Measurements from ENCODE around the gene ISOC1. TPM values are rescaled to one million over a fixed set of nuclear protein-coding genes. Genes with fewer than 3 reads are reported as not detected.

Gene ISOC1
- total RNA-seq, 1 donor from 2014 or later: 32.7 TPM

DNA sequence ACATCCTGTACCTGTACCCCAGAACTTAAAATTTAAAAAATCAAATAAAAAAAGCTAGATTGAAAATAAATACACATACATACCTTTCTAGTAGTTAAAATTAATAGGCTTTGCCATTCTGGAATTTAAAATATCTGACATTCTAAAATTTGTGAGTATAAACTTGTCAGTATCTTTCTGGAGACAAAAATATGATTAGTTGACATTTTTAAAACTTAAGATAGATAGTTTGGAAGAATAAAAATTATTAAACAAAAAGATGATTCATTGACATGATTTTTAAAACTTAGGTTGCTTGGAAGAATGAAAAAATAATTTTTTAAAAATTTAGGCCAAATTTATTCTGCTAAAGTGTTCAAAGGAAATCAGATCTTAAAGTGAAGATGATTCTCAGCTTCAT, 43.1 kb downstream of the ISOC1 start:
- Mint-ChIP-seq H3K27ac (no peak overlapping the region), H3K27me3 (ENCODE audit: low read depth) (no peaks in the 10 kb centered on the region), H3K4me3 (no peak overlapping the region), H3K36me3 (no peaks in the 10 kb centered on the region), H3K9me3 (peaks cover 13% of the 10 kb centered on the region), H3K4me1 (peaks cover 13% of the 10 kb centered on the region)
- no peak for DNase-seq (ENCODE audit: low spot score in 2 of 2, unreplicated experiment in 2 of 2)
- TF ChIP-seq, protein P1, sequence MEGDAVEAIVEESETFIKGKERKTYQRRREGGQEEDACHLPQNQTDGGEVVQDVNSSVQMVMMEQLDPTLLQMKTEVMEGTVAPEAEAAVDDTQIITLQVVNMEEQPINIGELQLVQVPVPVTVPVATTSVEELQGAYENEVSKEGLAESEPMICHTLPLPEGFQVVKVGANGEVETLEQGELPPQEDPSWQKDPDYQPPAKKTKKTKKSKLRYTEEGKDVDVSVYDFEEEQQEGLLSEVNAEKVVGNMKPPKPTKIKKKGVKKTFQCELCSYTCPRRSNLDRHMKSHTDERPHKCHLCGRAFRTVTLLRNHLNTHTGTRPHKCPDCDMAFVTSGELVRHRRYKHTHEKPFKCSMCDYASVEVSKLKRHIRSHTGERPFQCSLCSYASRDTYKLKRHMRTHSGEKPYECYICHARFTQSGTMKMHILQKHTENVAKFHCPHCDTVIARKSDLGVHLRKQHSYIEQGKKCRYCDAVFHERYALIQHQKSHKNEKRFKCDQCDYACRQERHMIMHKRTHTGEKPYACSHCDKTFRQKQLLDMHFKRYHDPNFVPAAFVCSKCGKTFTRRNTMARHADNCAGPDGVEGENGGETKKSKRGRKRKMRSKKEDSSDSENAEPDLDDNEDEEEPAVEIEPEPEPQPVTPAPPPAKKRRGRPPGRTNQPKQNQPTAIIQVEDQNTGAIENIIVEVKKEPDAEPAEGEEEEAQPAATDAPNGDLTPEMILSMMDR (IDR thresholded peaks at IDR 0.05; ENCODE audit: unreplicated experiment): no peak

DNA sequence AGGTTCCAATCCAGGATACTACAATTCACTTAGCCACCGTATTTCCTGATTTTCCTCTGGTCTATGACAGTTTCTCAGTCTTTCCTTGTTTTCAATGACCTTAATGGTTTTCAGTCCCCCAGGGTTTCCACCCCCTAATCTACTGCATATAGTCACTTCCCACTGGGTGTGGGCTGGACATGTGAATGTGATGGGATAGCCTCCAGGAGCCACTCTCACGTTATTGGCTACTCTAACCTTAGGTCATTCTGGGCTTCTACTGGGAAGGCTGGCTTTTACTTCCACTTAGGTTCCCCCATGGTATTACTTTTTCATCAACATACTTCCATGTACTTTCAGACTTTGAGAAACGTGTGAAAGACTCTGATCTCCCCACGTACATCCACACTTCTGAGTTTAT, 46.5 kb downstream of the ISOC1 start:
- Mint-ChIP-seq H3K9me3 (peaks cover 11% of the 10 kb centered on the region), H3K4me1 (peaks cover 20% of the 10 kb centered on the region), H3K27me3 (ENCODE audit: low read depth) (no peaks in the 10 kb centered on the region), H3K36me3 (no peaks in the 10 kb centered on the region), H3K4me3 (no peak overlapping the region), H3K27ac (no peak overlapping the region)
- TF ChIP-seq, protein P1 (IDR thresholded peaks at IDR 0.05; ENCODE audit: unreplicated experiment): no peak
- no peak for DNase-seq (ENCODE audit: low spot score in 2 of 2, unreplicated experiment in 2 of 2)

DNA sequence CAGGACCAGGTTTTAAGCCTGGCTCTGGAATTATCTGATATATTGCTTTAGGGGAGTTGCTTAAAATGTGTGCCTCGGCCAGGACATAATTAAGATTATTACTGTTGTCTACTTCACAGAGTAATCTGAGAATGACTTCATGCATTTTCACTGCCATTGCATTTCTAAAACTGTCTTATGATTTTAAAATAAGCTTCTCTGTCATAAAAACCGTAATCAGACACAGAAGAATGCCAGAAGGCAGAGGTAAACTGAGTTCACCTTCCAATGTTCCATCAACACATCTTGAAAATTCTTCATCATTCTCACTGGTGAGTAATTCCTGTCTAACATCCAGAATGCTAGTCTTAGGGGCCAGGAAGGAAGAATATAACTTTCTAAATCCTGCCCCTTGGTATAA, 47.1 kb downstream of the ISOC1 start:
- no peak for DNase-seq (ENCODE audit: low spot score in 2 of 2, unreplicated experiment in 2 of 2)
- Mint-ChIP-seq H3K27me3 (ENCODE audit: low read depth) (peaks cover 3% of the 10 kb centered on the region), H3K4me3 (no peak overlapping the region), H3K36me3 (no peaks in the 10 kb centered on the region), H3K27ac (no peak overlapping the region), H3K4me1 (peaks cover 20% of the 10 kb centered on the region), H3K9me3 (peaks cover 8% of the 10 kb centered on the region)
- TF ChIP-seq, protein P1 (IDR thresholded peaks at IDR 0.05; ENCODE audit: unreplicated experiment): no peak

DNA sequence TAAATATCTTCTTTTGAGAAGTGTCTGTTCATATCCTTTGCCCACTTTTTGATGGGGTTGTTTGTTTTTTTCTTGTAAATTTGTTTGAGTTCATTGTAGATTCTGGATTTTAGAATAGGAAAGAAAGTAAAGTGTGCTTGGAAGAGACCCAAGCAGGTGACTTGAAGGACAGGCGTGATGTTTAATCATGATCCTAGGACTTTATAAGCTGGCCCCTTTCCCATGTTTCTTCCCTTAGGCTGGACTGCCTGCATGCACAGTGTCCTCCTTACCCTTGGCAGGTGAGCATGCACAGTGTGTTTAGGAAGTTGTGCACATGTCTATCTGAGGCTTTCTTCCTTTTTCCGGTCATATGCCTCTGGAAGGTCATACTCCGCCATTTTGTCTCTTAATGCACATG, 61.3 kb downstream of the ISOC1 start:
- DNase-seq (ENCODE audit: low spot score in 2 of 2, unreplicated experiment in 2 of 2): no peak
- peaks cover 37% of the 10 kb centered on the region for H3K9me3 Mint-ChIP-seq
- no peak overlapping the region for H3K27ac Mint-ChIP-seq
- TF ChIP-seq, protein P1 (IDR thresholded peaks at IDR 0.05; ENCODE audit: unreplicated experiment): no peak
- H3K36me3 Mint-ChIP-seq: peaks cover 4% of the 10 kb centered on the region
- H3K27me3 Mint-ChIP-seq (ENCODE audit: low read depth): no peaks in the 10 kb centered on the region
- no peak overlapping the region for H3K4me3 Mint-ChIP-seq
- H3K4me1 Mint-ChIP-seq: no peaks in the 10 kb centered on the region

DNA sequence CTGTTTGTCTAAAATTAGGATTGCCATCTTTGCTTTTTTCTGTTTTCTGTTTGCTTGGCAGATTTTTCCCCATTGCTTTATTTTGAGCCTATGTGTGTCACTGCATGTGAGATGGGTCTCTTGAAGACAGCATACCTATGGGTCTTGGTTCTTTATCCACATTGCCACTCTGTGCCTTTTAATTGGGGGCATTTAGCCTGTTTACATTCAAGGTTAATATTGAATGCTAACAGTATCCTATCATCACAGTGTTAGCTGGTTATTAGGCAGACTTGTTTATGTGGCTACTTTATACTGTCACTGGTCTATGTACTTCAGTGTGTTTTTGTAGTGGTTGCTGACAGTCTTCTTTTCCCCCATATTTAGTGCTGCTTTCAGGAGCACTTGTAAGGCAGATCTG, 67.3 kb downstream of the ISOC1 start:
- Mint-ChIP-seq H3K4me1 (peaks cover under 1% of the 10 kb centered on the region), H3K36me3 (peaks cover 8% of the 10 kb centered on the region), H3K27ac (no peak overlapping the region), H3K9me3 (peaks cover 47% of the 10 kb centered on the region), H3K4me3 (no peak overlapping the region), H3K27me3 (ENCODE audit: low read depth) (no peaks in the 10 kb centered on the region)
- DNase-seq (ENCODE audit: low spot score in 2 of 2, unreplicated experiment in 2 of 2): no peak
- TF ChIP-seq, protein P1 (IDR thresholded peaks at IDR 0.05; ENCODE audit: unreplicated experiment): no peak

Small RNAs within 50 kb of the gene (microRNA-seq; reads per million reads assigned to microRNA genes)
- gene MIR4633: not detected

Other genes with a start within 250 kb of the ISOC1 start
- 26.3 to 30.0 TPM (median 28.4 TPM) in 3 replicates for gene SLC27A6, start 129.3 kb upstream of the ISOC1 start, total RNA-seq

All from mesothelial cell of epicardium (in vitro differentiated cells).